Neuronal stem cell (in vitro differentiated cells): ENCODE measurements around the gene PRCD.
"Not testable (repeated sequence)": the region's sequence is repeated elsewhere in the genome, so short reads cannot be mapped to it uniquely, and the experiment has no call there.

Experiments
- DNase-seq: peaks from one replicate; pipeline ENCODE4 v3.0.0-alpha.2; 2013; ENCODE audit warnings: low spot score
- H2AFZ ChIP-seq: one replicate; pipeline ENCODE4 v1.6.1; 2013; ENCODE audit warnings: mild to moderate bottlenecking, low read length, inconsistent platforms
- H2AK5ac ChIP-seq: 2 replicates; pipeline ENCODE4 v1.6.1; 2013; ENCODE audit warnings: low read depth, mild to moderate bottlenecking, inconsistent platforms, low read length, moderate library complexity, mixed read lengths
- H2BK120ac ChIP-seq: 2 replicates; pipeline ENCODE4 v1.6.1; 2013; ENCODE audit warnings: low read depth, mild to moderate bottlenecking, inconsistent platforms, low read length, moderate library complexity, mixed read lengths
- H2BK12ac ChIP-seq: one replicate; pipeline ENCODE4 v1.6.1; 2013; ENCODE audit warnings: low read length, inconsistent platforms
- H2BK15ac ChIP-seq: 2 replicates; pipeline ENCODE4 v1.6.1; 2013; ENCODE audit warnings: mild to moderate bottlenecking, low read length, inconsistent platforms, mixed read lengths
- H2BK5ac ChIP-seq: one replicate; pipeline ENCODE4 v1.6.1; 2013; ENCODE audit warnings: inconsistent platforms, mild to moderate bottlenecking, low read length, moderate library complexity
- H3K14ac ChIP-seq: one replicate; pipeline ENCODE4 v1.6.1; 2013; ENCODE audit warnings: low read length, inconsistent platforms
- H3K18ac ChIP-seq: 2 replicates; pipeline ENCODE4 v1.6.1; 2013; ENCODE audit warnings: low read length, inconsistent platforms
- H3K23ac ChIP-seq: 2 replicates; pipeline ENCODE4 v1.6.1; 2013; ENCODE audit warnings: low read depth, mild to moderate bottlenecking, mixed read lengths, low read length, inconsistent platforms; ENCODE audit not compliant: poor library complexity
- H3K27ac ChIP-seq: replicated peaks from 3 replicates; pipeline ENCODE4 v1.5.1; 2013; ENCODE audit warnings: low read length, inconsistent platforms
- H3K27me3 ChIP-seq, 3 experiments: 2 replicates each; pipeline ENCODE4 v1.6.1; 2013; ENCODE audit warnings: low read length in 3 of 3, mild to moderate bottlenecking in 2 of 3, inconsistent platforms in 1 of 3, low read depth in 1 of 3, mixed read lengths in 1 of 3, moderate library complexity in 1 of 3; ENCODE audit not compliant: control insufficient read depth in 3 of 3, insufficient read depth in 3 of 3
- H3K36me3 ChIP-seq, 2 donors: replicated peaks in 1 of 2; 2 replicates each; pipeline ENCODE4 v1.6.1; 2013; ENCODE audit warnings: low read length in 2 of 2; ENCODE audit not compliant: control insufficient read depth in 2 of 2, insufficient read depth in 2 of 2
- H3K4ac ChIP-seq: 2 replicates; pipeline ENCODE4 v1.6.1; 2013; ENCODE audit warnings: inconsistent platforms, mild to moderate bottlenecking, low read length, moderate library complexity
- H3K4me1 ChIP-seq, 2 donors: 1 replicate in 1 of 2; 2 replicates in 1 of 2; pipeline ENCODE4 v1.6.1; 2013; ENCODE audit warnings: low read length in 2 of 2, low read depth in 1 of 2; ENCODE audit not compliant: control insufficient read depth in 2 of 2, insufficient read depth in 1 of 2
- H3K4me2 ChIP-seq: one replicate; pipeline ENCODE4 v1.6.1; 2013; ENCODE audit warnings: mild to moderate bottlenecking, low read length, inconsistent platforms; ENCODE audit not compliant: insufficient read depth, poor library complexity, severe bottlenecking
- H3K4me3 ChIP-seq, 2 donors: 2 replicates each; pipeline ENCODE4 v1.5.1; 2013; ENCODE audit warnings: low read length in 2 of 2, mild to moderate bottlenecking in 2 of 2, inconsistent platforms in 1 of 2, moderate library complexity in 1 of 2
- H3K79me1 ChIP-seq: one replicate; pipeline ENCODE4 v1.6.1; 2013; ENCODE audit warnings: low read depth, mild to moderate bottlenecking, inconsistent platforms, low read length, moderate library complexity
- H3K9ac ChIP-seq: one replicate; pipeline ENCODE4 v1.6.1; 2013; ENCODE audit warnings: mild to moderate bottlenecking, low read depth, low read length, inconsistent platforms; ENCODE audit not compliant: poor library complexity
- H3K9me3 ChIP-seq, 2 donors: replicated peaks in 1 of 2; 2 replicates each; pipeline versions ENCODE3 to v1.6.1; 2013; ENCODE audit warnings: low read length in 2 of 2, mild to moderate bottlenecking in 2 of 2, inconsistent platforms in 1 of 2, low read depth in 1 of 2, mixed read lengths in 1 of 2, moderate library complexity in 1 of 2; ENCODE audit not compliant: control insufficient read depth in 2 of 2, insufficient read depth in 1 of 2
- H4K8ac ChIP-seq: one replicate; pipeline ENCODE4 v1.6.1; 2013; ENCODE audit warnings: low read depth, mild to moderate bottlenecking, inconsistent platforms, low read length, moderate library complexity
- H4K91ac ChIP-seq: one replicate; pipeline ENCODE4 v1.6.1; 2013; ENCODE audit warnings: low read length, low read depth, mild to moderate bottlenecking, inconsistent platforms; ENCODE audit not compliant: poor library complexity
- WGBS, 2 donors: extraction: QIAGEN DNeasy Blood & Tissue Kit; methylation state at CpG; one replicate each; pipeline ENCODE4 v1.1.7; 2013; ENCODE audit warnings: missing lambda C conversion rate in 2 of 2, mixed read lengths in 1 of 2; ENCODE audit not compliant: insufficient read length in 2 of 2, insufficient replicate concordance in 1 of 2; ENCODE audit errors: extremely low coverage in 2 of 2; 5-methylcytosine and 5-hydroxymethylcytosine counted together

PRCD gene

DNA sequence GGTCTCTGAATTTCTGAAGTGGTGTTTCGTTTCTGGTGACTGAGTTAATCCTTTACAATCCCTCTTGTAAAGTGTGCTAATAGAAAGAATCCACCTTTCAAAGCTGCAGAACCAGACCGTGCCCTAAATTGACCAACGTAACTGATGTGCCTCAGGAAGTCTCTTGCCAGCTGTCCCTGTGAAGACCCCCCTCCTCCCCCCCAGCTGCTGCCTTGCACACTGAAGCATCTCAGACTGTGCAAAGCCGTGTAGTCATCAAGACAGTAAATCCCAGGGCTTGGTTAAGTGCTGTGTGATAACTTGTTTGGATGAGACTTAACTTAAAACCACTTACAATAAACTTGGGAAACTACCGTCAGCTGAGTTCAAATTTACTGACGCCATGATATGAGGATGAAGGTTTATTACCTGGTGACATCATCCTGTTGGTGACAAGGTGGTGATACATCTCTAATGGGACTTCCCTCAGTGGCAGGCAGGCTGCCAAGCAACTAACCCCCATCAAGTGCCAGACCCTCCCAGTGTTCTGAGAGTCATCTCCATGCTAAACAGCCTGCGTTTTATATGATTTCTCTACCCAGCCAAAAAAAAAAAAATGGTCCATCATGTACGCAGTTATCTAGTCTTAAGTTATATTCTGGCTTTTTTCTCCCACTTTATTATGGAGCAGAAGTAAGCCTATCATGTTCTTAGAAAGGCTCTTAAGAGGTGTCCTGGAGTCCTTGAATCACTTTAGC is 25.3 kb downstream of the PRCD start:
- not testable (repeated sequence) for H3K4ac ChIP-seq, DNase-seq, H3K79me1 ChIP-seq, H4K91ac ChIP-seq, H2BK12ac ChIP-seq, H3K27ac ChIP-seq, H3K4me2 ChIP-seq, H4K8ac ChIP-seq, H2AFZ ChIP-seq, H3K27me3 ChIP-seq, H2BK120ac ChIP-seq, H3K23ac ChIP-seq, H2AK5ac ChIP-seq, H3K14ac ChIP-seq, H3K4me3 ChIP-seq, H3K18ac ChIP-seq, H3K9me3 ChIP-seq, H3K9ac ChIP-seq, H2BK5ac ChIP-seq, H2BK15ac ChIP-seq
- WGBS, 2 donors = no CpG with 5 or more reads among the region's 8 CpGs
- peaks cover 26 to 65% of the 10 kb centered on the region in 2 donors for H3K36me3 ChIP-seq
- peaks cover 8 to 11% of the 10 kb centered on the region in 2 donors for H3K4me1 ChIP-seq

DNA sequence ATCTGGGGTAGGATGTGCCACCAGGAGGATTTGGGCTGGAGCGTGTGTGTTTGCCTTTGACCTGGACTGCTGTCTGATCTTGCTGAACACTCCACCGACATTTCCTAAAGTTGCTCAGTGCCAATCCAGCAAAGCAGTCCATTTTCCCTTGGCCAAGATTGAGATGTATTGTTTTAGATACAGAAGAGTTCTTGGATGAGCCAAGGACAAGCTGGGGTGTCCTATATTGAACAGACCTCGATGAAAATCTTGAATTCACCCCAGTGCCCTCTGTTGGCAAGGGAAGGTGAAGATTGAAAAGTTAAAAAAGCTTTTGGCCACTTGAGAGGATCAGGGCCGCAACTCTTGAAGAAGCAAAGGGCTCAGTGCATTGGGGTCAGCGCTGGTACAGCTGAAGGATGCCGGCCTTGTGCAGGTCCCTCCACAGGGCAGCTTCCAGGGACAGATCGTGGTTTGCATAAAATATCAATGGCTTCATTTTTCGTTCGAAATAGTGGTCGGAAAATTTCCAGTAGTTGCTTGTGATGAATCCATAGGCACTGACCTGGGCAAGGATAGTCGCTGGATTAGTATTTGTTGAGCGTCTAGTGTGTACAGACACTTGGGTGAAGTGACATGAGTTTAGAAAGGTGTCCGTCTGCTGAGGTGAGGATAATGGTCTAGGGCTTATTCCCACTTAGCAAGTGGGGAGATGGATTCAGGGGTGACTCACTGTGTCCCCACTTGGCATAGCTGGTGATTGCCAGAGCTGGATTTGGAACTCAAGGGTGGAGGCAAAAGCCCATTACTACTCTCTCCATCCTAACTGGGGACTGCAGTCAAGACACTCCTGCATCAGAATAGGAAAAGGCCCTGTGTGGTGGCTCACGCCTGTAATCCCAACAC is 26.1 kb downstream of the PRCD start:
- H3K27ac ChIP-seq = no peak overlapping the region
- no peak overlapping the region for H3K14ac ChIP-seq
- H3K18ac ChIP-seq = no peak overlapping the region
- no peak overlapping the region for H2AFZ ChIP-seq
- H3K36me3 ChIP-seq = peaks cover 24 to 57% of the 10 kb centered on the region in 2 donors
- no peak overlapping the region for H3K4me3 ChIP-seq
- no CpG with 5 or more reads among the region's 14 CpGs for WGBS, 2 donors
- peaks cover 8 to 11% of the 10 kb centered on the region in 2 donors for H3K4me1 ChIP-seq
- H4K8ac ChIP-seq = no peak overlapping the region
- H2BK120ac ChIP-seq = no peak overlapping the region
- no peak overlapping the region for H2BK12ac ChIP-seq
- no peak for DNase-seq
- no peak overlapping the region for H2BK15ac ChIP-seq
- no peak overlapping the region for H3K23ac ChIP-seq
- H2AK5ac ChIP-seq = no peak overlapping the region
- peaks cover 0 to 4% (median 0%) of the 10 kb centered on the region in 3 experiments for H3K27me3 ChIP-seq
- H3K4me2 ChIP-seq = no peak overlapping the region
- H3K4ac ChIP-seq = no peak overlapping the region
- no peak overlapping the region for H4K91ac ChIP-seq
- H2BK5ac ChIP-seq = no peak overlapping the region
- H3K79me1 ChIP-seq = no peaks in the 10 kb centered on the region
- H3K9ac ChIP-seq = no peak overlapping the region
- H3K9me3 ChIP-seq = peaks cover 0 to 2% of the 10 kb centered on the region in 2 donors

DNA sequence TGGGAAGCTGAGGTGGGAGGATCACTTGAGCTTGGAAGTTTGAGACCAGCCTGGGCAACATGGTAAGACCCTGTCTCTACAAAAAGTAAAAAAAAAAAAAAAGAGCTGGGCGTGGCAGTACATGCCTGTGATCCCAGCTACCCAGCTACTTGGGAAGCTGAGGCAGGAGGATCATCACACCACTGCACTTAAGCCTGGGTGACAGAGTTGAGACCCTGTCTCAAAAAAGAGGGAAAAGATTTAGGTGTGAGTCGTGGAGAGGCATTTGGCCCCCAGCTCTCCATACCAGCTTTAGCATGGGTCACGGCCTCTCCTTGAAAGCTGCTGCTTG is 26.7 kb downstream of the PRCD start:
- Histone ChIP-seq H3K18ac (no peak overlapping the region), H2BK5ac (no peak overlapping the region), H2BK12ac (no peak overlapping the region), H3K23ac (no peak overlapping the region), H2AK5ac (no peak overlapping the region), H3K4me1 (peaks cover 8 to 11% of the 10 kb centered on the region in 2 donors), H3K4me2 (no peak overlapping the region), H3K4me3 (no peak overlapping the region), H3K79me1 (no peaks in the 10 kb centered on the region), H3K14ac (no peak overlapping the region), H3K9me3 (peaks cover 0 to 2% of the 10 kb centered on the region in 2 donors), H2AFZ (no peak overlapping the region), H3K4ac (no peak overlapping the region), H2BK120ac (no peak overlapping the region), H3K9ac (no peak overlapping the region), H4K91ac (no peak overlapping the region), H3K27ac (no peak overlapping the region), H3K27me3 (peaks cover 0 to 4% (median 0%) of the 10 kb centered on the region in 3 experiments), H2BK15ac (no peak overlapping the region), H3K36me3 (peaks cover 20 to 51% of the 10 kb centered on the region in 2 donors), H4K8ac (no peak overlapping the region)
- no peak for DNase-seq
- no CpG with 5 or more reads among the region's 3 CpGs for WGBS, 2 donors

DNA sequence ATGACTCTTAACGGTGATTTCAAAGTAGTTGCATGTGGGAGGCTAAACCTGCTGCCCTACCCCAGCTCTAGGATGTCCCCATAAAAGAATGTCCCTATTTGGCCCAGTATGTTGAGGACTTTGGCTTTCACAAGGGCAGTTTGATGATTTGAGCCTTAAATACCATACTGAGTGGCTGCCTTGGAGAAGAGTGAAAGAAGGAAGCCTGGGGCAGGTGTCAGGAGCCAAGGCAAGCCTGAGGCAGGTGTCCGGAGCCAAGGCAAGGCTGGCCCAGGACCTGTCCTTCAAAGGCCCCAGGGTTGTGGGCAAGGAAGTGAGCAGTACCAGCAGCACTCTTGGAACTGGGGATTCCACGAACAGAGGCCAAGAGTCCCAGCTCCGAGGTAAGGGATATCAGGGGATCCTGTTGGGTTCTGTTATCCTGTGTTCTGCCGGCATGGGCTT is 27.2 kb downstream of the PRCD start:
- Histone ChIP-seq H3K79me1 (no peaks in the 10 kb centered on the region), H2BK120ac (no peak overlapping the region), H3K9me3 (peaks cover 0 to 2% of the 10 kb centered on the region in 2 donors), H4K91ac (no peak overlapping the region), H3K18ac (no peak overlapping the region), H3K4me2 (no peak overlapping the region), H2AFZ (no peak overlapping the region), H2BK5ac (no peak overlapping the region), H3K14ac (no peak overlapping the region), H4K8ac (no peak overlapping the region), H3K4me1 (peaks cover 8 to 11% of the 10 kb centered on the region in 2 donors), H3K9ac (no peak overlapping the region), H3K23ac (no peak overlapping the region), H3K36me3 (peaks cover 15 to 46% of the 10 kb centered on the region in 2 donors), H3K27me3 (peaks cover 0 to 4% (median 0%) of the 10 kb centered on the region in 3 experiments), H3K27ac (no peak overlapping the region), H3K4ac (no peak overlapping the region), H3K4me3 (no peak overlapping the region), H2AK5ac (no peak overlapping the region), H2BK12ac (no peak overlapping the region), H2BK15ac (no peak overlapping the region)
- no peak for DNase-seq
- WGBS, 2 donors = no CpG with 5 or more reads among the region's 5 CpGs
